Activated naive CD8-positive, alpha-beta T cell treated with anti-CD3 and anti-CD28 coated beads, Interleukin-2, amount 50 U/mL, for 24 hours (primary cell): ENCODE measurements around the gene CDHR1.
A peak's percentile ranks its signal among the peaks of the same experiment; 100 is the strongest.
"Not testable (repeated sequence)": the region's sequence is repeated elsewhere in the genome, so short reads cannot be mapped to it uniquely, and the experiment has no call there.

ENCODE experiments used
- ATAC-seq: fragments of 150-1000 bp; cut with Tn5 transposase; one replicate; pipeline ENCODE4 v1.10.0; 2021
- DNase-seq: peaks from one replicate; pipeline ENCODE4 v3.0.0; 2021
- H3K27ac Mint-ChIP-seq: one replicate; pipeline ENCODE4 v1.8.0; 2021; ENCODE audit warnings: mild to moderate bottlenecking, mixed read lengths
- H3K27me3 Mint-ChIP-seq: one replicate; pipeline ENCODE4 v1.8.0; 2021; ENCODE audit warnings: mixed read lengths
- H3K36me3 Mint-ChIP-seq: one replicate; pipeline ENCODE4 v1.8.0; 2021; ENCODE audit warnings: low read depth, mixed read lengths
- H3K4me1 Mint-ChIP-seq: one replicate; pipeline ENCODE4 v1.8.0; 2021; ENCODE audit warnings: mixed read lengths
- H3K4me3 Mint-ChIP-seq: one replicate; pipeline ENCODE4 v1.8.0; 2021; ENCODE audit warnings: mild to moderate bottlenecking, moderate library complexity, mixed read lengths
- H3K9me3 Mint-ChIP-seq: one replicate; pipeline ENCODE4 v1.8.0; 2021; ENCODE audit warnings: mixed read lengths

The CDHR1 gene

DNA sequence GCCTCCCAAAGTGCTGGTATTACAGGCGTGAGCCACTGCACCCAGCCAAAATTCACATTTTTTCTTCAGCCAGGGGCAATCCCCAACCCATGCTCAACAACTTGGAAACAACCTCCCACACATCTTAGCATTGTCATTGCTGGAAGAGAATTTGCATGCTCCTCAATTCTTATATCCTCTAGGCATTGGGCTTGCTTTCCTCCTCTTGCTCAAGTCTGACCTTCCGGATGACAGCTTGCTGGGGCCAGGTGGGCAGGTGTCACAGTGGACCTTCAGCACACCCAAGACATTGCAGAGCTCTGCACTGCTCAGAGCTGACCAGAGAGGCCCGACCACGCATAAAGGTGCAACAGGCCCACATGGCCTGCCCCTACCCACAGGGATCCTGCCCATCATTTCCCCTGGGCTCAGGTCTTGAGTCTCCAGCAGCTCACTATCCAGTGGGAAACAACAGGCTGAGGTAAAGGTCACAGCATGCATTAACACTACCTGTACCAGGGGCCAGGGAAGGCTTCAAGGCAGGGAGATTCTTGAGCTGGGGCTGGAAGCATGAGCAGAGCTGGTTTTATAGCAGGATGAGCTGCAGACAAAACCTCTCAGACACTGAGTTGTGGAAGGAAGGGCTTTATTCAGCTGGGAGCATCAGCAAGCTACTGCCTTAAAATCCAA is 27.6 kb upstream of the CDHR1 start:
- Mint-ChIP-seq H3K4me3 (no peak overlapping the region), H3K27ac (no peak overlapping the region), H3K27me3 (peaks cover 8% of the 10 kb centered on the region), H3K4me1 (no peaks in the 10 kb centered on the region), H3K36me3 (no peaks in the 10 kb centered on the region), H3K9me3 (no peaks in the 10 kb centered on the region)
- ATAC-seq (no peak), DNase-seq (no peak)

GRCh38 chr10:84167289-84167653 is 27.1 kb upstream of the CDHR1 start:
- H3K36me3 Mint-ChIP-seq, DNase-seq, H3K27ac Mint-ChIP-seq, H3K9me3 Mint-ChIP-seq, H3K4me3 Mint-ChIP-seq, ATAC-seq, H3K27me3 Mint-ChIP-seq, H3K4me1 Mint-ChIP-seq: not testable (repeated sequence)

- H3K4me1 Mint-ChIP-seq, H3K27me3 Mint-ChIP-seq, H3K4me3 Mint-ChIP-seq: not testable (repeated sequence)
Measured at GRCh38 chr10:84168382-84168781, 26.0 kb upstream of the CDHR1 start.

DNA sequence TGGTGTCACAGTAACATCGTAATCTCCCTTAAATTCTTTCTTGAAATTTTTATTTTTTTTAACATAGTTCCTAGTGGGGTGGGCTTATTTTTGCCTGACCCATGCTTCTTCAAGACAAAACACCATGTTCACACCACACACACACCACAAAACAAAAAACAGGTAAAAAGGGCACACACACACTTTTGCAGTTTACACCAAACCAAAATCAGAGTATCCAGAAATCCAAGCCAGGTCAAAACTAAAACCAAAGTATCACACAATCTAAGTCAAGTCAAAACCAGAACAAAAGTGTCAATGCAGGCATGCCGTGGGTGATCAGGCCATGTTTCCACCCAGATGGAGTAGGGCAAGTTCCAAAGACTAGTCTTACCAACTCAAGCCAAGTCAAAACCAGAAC is 23.1 kb upstream of the CDHR1 start:
- ATAC-seq, H3K4me3 Mint-ChIP-seq, DNase-seq, H3K36me3 Mint-ChIP-seq, H3K4me1 Mint-ChIP-seq, H3K9me3 Mint-ChIP-seq, H3K27me3 Mint-ChIP-seq, H3K27ac Mint-ChIP-seq: not testable (repeated sequence)

More at GRCh38 chr10:84168382-84168781, 26.0 kb upstream of the CDHR1 start:
- H3K27ac Mint-ChIP-seq, ATAC-seq, DNase-seq, H3K36me3 Mint-ChIP-seq, H3K9me3 Mint-ChIP-seq: not testable (repeated sequence)

DNA sequence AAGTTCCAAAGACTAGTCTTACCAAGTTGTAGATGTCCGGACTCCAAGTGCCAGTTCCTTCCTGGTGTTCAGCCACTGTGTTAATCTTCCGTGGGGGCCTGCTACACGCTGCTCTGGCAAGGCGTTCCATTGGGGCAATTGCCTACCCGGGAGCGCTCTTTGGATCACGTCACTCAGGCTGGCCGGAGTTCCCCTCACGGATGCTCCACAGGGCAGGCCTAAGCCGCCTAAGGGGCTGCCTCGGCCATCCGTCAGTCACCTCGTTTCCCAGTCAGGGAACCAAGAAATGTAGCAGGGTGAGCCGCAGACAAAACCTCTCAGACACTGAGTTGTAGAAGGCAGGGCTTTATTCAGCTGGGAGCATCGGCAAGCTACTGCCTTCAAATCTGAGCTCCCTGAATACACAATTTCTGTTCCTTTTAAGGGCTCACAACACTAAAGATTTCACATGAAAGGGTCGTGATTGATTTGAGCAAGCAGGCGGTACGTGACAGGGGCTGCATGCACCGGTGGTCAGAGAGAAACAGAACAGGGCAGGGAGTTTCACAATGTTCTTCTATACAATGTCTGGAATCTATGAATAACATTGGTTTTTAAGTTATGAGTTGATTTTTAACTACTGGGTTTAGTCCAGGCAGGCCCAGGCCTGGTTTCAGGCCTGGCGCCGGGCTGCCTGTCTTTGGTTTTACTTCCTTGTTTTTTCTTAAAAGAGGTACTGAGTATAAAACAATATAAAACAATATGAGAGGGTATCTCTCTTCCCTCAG is 22.5 kb upstream of the CDHR1 start:
- not testable (repeated sequence) for H3K27me3 Mint-ChIP-seq, H3K4me1 Mint-ChIP-seq, DNase-seq, H3K36me3 Mint-ChIP-seq, ATAC-seq, H3K27ac Mint-ChIP-seq, H3K9me3 Mint-ChIP-seq, H3K4me3 Mint-ChIP-seq

DNA sequence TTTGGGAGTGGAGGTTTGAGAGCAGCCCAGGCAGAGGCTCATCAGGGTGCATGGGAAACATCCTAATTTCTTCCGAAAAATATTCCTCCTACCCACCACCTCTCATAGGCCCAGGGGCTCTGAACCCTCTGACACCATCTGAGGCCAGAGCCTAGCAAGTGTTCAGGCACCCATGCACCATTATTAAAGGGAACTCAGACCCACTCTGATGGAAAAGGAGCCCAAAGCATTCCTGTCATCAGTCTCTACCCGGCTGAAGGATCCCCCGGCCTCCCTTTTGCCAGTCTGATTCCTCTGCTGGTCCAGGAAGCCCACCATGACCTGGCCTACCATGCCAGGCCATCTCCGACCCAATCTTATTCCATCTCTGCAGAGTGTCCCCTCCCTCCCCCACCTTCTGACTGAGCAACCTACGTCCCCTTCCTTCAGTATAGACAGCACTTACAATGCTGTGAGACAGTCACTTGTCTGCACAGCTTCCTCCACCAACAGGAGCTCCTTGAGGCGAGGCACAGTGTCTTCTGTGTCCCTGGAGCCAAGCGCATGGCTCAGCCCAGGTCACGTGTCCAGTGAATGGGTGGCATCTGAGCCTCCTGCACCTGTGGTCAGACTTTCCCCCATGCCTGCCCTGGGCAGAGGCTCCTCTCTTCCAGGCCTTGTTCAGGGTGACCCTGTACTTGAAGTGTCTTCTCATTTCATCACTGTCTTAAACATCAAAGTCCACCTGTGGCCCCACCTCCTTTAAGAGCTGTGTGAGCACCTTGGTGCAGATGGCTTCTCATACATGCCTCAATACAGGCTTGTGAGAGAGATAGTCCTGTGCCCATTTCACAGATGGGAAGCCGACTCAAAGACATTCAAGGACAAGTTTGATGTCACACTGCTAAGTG is 21.6 kb upstream of the CDHR1 start:
- no peak for ATAC-seq

DNA sequence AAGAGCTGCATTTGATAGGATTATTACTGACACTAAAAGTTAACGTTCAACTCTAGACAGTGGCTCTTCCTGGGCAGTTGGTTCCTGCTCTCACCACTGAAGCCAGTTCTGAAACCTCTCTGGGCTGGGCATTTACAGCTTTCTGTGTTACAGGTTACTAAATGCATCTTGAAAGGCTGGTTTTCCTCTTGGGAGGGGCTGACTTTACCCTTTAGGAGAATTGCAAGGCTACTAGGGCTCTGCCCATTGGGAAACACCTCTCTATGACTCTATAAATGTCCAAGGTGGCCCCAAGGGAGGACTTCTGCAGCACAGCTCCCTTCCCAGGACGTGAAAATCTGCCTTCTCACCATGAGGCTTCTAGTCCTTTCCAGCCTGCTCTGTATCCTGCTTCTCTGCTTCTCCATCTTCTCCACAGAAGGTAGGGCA is 20.8 kb upstream of the CDHR1 start, which contains the start of gene GPR15LG:
TSS of gene GPR15LG (plus strand) at position 301 of the 429 bp plus-strand sequence. CDS start at position 352, 51 bp downstream.
- Mint-ChIP-seq H3K27me3 (no peaks in the 10 kb centered on the region), H3K9me3 (no peaks in the 10 kb centered on the region), H3K4me3 (no peak within 1 kb of the TSS), H3K36me3 (no peaks in the 10 kb centered on the region), H3K4me1 (peaks cover 11% of the 10 kb centered on the region), H3K27ac (no peak within 1 kb of the TSS)
- ATAC-seq: no peak
- DNase-seq: no peak

More for the DNA sequence above, 21.6 kb upstream of the CDHR1 start:
- no peak for DNase-seq
- Mint-ChIP-seq H3K4me1 (peaks cover 11% of the 10 kb centered on the region), H3K9me3 (no peaks in the 10 kb centered on the region), H3K4me3 (no peak overlapping the region), H3K36me3 (no peaks in the 10 kb centered on the region), H3K27me3 (no peaks in the 10 kb centered on the region), H3K27ac (no peak overlapping the region)

GRCh38 chr10:84175436-84175835 is 18.9 kb upstream of the CDHR1 start:
- Mint-ChIP-seq H3K27ac (no peak overlapping the region), H3K4me1 (peaks cover 11% of the 10 kb centered on the region), H3K4me3 (no peak overlapping the region), H3K36me3 (no peaks in the 10 kb centered on the region), H3K27me3 (no peaks in the 10 kb centered on the region), H3K9me3 (no peaks in the 10 kb centered on the region)
- DNase-seq (no peak), ATAC-seq (no peak)

DNA sequence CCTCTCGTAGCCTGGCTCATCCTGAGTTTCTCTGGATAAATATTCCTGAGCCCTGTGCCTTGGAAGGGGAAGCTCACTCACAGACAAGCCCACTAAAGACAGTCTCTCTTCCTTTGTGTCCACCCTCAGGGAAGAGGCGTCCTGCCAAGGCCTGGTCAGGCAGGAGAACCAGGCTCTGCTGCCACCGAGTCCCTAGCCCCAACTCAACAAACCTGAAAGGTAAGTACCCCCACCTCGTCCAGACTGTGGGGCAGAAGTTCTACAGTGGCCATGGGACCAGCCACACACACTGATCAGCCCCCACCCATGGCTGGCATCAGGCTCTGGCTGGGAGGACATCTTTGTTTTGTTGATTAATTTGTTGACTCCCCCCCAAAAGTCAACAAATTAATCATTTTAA is 18.0 kb upstream of the CDHR1 start:
- H3K27me3 Mint-ChIP-seq: no peaks in the 10 kb centered on the region
- no peaks in the 10 kb centered on the region for H3K36me3 Mint-ChIP-seq
- no peak for ATAC-seq
- peak overlapping the region; percentile 67 for H3K27ac Mint-ChIP-seq
- H3K9me3 Mint-ChIP-seq: no peaks in the 10 kb centered on the region
- no peak overlapping the region for H3K4me3 Mint-ChIP-seq
- H3K4me1 Mint-ChIP-seq: peaks cover 11% of the 10 kb centered on the region
- DNase-seq: no peak

DNA sequence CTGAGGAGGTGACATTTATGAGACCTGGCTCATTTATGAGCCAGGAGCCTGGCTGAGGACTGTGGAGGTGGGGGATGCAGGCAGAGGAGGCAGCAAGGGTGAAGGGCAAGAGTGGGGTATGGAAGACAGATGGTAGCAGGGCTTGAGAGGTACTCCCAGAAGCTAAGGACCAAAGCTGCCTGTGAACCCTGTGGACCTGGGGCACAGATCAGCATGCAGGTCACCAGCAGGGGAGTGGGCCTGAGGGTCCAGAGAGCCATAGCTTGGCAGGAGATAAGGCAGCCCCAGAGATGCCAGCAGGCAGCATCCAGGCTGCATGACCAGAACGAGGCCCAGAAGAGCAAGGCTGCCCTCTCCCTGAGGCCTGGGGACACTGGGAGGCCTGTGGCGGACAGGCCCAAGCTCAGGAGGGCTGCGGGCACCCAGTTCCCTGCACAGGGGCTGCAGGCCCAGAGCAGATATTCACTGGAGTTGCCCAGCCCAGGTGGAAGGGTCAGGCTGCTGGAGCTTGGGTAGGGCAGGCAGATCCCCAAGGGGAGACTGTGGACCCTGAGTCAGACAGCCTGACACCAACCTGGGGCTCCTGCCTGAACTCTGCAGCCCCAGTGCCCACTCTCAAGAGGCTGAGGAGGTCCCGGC is 17.4 kb upstream of the CDHR1 start:
- DNase-seq (no peak), ATAC-seq (no peak)
- Mint-ChIP-seq H3K27ac (peak overlapping the region; percentile 67), H3K4me3 (no peak overlapping the region), H3K4me1 (peaks cover 11% of the 10 kb centered on the region), H3K9me3 (no peaks in the 10 kb centered on the region), H3K27me3 (no peaks in the 10 kb centered on the region), H3K36me3 (no peaks in the 10 kb centered on the region)

GRCh38 chr10:84177541-84178141 is 16.7 kb upstream of the CDHR1 start:
- Mint-ChIP-seq H3K36me3 (no peaks in the 10 kb centered on the region), H3K4me1 (peaks cover 11% of the 10 kb centered on the region), H3K9me3 (no peaks in the 10 kb centered on the region), H3K27me3 (no peaks in the 10 kb centered on the region), H3K27ac (no peak overlapping the region), H3K4me3 (no peak overlapping the region)
- peak; percentile 49 for ATAC-seq
- DNase-seq: peak; percentile 20

DNA sequence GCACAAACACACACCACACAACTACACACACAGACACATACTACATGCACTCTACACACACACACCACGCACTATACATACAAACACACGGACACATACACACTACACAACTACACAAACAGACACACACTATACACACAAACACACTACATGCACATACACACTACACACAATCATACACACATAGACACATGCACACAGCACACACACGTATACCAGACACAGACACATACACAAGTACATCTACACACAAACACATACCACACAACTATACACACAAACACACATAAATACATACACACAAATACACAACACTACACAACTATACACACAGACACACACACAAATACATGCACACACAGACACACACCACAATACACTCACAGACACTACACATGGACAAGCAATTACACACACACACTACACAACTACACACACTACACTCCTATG is 16.2 kb upstream of the CDHR1 start:
- ATAC-seq: no peak
- Mint-ChIP-seq H3K9me3 (no peaks in the 10 kb centered on the region), H3K4me3 (no peak overlapping the region), H3K27ac (no peak overlapping the region), H3K4me1 (peaks cover 8% of the 10 kb centered on the region), H3K36me3 (no peaks in the 10 kb centered on the region), H3K27me3 (no peaks in the 10 kb centered on the region)
- no peak for DNase-seq

DNA sequence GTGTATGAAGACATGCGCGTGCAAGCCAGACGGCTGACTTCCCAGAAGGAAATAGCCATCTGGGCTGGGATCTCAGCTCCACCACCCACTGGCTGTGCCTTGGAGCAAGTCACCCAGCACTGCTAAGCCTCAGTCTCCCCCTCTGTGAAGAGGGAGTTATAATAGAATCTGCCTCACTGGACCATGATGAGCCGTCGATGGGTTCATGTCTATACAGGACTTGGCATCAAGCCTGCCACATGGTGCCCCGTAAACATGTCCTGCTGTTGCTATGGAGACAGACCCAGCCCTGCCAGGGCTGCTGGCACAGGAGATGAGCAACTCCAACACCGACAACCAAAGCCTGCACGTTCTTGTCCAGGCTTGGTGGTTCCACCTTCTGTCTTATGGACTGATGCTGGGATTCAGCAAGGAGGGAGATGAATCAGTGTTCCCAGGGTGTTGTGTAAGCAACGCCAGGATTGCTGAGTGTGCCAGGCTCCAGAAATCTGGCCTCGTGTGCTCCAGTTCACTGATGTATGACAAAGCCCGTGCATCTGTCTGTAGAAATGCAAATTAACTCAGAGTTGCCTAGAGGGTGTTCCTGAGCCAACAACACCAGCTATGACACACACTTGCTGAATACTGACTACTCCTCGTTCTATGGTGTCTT is 15.2 kb upstream of the CDHR1 start:
- Mint-ChIP-seq H3K4me1 (peaks cover 8% of the 10 kb centered on the region), H3K27me3 (no peaks in the 10 kb centered on the region), H3K4me3 (no peak overlapping the region), H3K27ac (no peak overlapping the region), H3K9me3 (no peaks in the 10 kb centered on the region), H3K36me3 (no peaks in the 10 kb centered on the region)
- no peak for DNase-seq
- ATAC-seq: peak; percentile 47
